Psoas muscle (tissue), 8 donors: Measurements from ENCODE around the gene CAB39L. TPM values are rescaled to one million over a fixed set of nuclear protein-coding genes. Genes with fewer than 3 reads are reported as not detected.

Experiments
- ATAC-seq, 4 donors: fragments of 200-7000 bp; cut with Tn5 transposase; one replicate each; pipeline ENCODE4 v1.9.1; 2020; ENCODE audit warnings: moderate library complexity in 3 of 4, mild to moderate bottlenecking in 2 of 4
- DNase-seq, 2 donors: peaks; one replicate each; pipeline ENCODE4 v3.0.0-alpha.2; 2020
- H3K27ac ChIP-seq: fragments of 200-600 bp; one replicate; pipeline ENCODE4 v1.8.0; 2022
- H3K27me3 ChIP-seq, 3 donors: fragments of 200-600 bp in 1 of 3; one replicate each; pipeline versions ENCODE4 v1.6.1 to v1.8.0; 2013 to 2022; ENCODE audit warnings: low read length in 2 of 3, mild to moderate bottlenecking in 2 of 3, moderate library complexity in 1 of 3; ENCODE audit not compliant: insufficient read depth in 3 of 3
- H3K36me3 ChIP-seq, 2 donors: fragments of 200-600 bp in 1 of 2; one replicate each; pipeline versions ENCODE4 v1.6.1 to v1.8.0; 2013 to 2022; ENCODE audit warnings: low read depth in 1 of 2, mild to moderate bottlenecking in 1 of 2, moderate library complexity in 1 of 2; ENCODE audit not compliant: insufficient read depth in 1 of 2
- H3K4me1 ChIP-seq: fragments of 200-600 bp; one replicate; pipeline ENCODE4 v1.8.0; 2022
- H3K4me3 ChIP-seq: fragments of 200-600 bp; one replicate; pipeline ENCODE4 v1.8.0; 2022; ENCODE audit warnings: mild to moderate bottlenecking
- H3K9me3 ChIP-seq: fragments of 200-600 bp; one replicate; pipeline ENCODE4 v1.8.0; 2022
- CTCF ChIP-seq: fragments of 200-600 bp; IDR thresholded peaks from one replicate; pipeline ENCODE4 v1.8.0; 2022; ENCODE audit warnings: antibody characterized with exemption
- WGBS, 3 donors: extraction: QIAGEN DNeasy Blood & Tissue Kit; methylation state at CpG; one replicate each; pipeline versions ENCODE4 v1.1.6 to v1.1.7; 2013; 5-methylcytosine and 5-hydroxymethylcytosine counted together
- intact Hi-C, 2 donors: fragments of 100-400 bp; cut with DNase I; formaldehyde crosslinking; loops; one replicate each; pipeline versions ENCODE4 v1.11.0 to v1.14.2; 2022
- polyA plus RNA-seq, 3 donors: library from polyadenylated mRNA; stranded (reverse); fragments of 200-250 nt; gene quantifications; one replicate each; pipeline ENCODE4 v1.2.3, GENCODE V29; 2013
- total RNA-seq, 4 donors: library from RNA; stranded (reverse); fragmentation: NEBNext Ultra II Directional in 2 of 4; extraction: Animal tissue kit (Norgen Biotek cat#: 25700) in 2 of 4; gene quantifications; one replicate each; pipeline versions ENCODE4 v1.2.1 to v1.2.4, GENCODE V29; 2021 to 2023
- donor health status: healthy with polysubstance abuse.
- donor health status: DM: no; HTN: no; CAD: no; lungs with moderate emphysema.
- donor health status: Bipolar disorder and iron deficiency.
- donor health status: healthy.
- donor health status: DM: yes; HTN: yes; CAD: no.
- donor health status: DM: no; HTN: no; CAD: no.
- donor health status: DM: no; HTN: no; CAD: no.
- donor health status: DM: yes; HTN: yes; CAD: no.

The CAB39L gene
- total and polyA plus RNA-seq, 7 donors = 1.5 to 13.3 (median 3.0) TPM

GRCh38 chr13:49459580-49459979 is 15.7 kb upstream of the CAB39L start:
- ATAC-seq (no peak), DNase-seq (no peak)
- WGBS, 3 donors = 91 to 94% (median 94%) methylated on average over 1 of the region's 1 CpG
- intact Hi-C loops = no loop called here
- Histone ChIP-seq H3K27me3 (no peaks in the 10 kb centered on the region), H3K36me3 (peaks cover 0 to 33% of the 10 kb centered on the region in 2 donors), H3K27ac (no peak overlapping the region), H3K4me1 (no peaks in the 10 kb centered on the region), H3K4me3 (no peak overlapping the region), H3K9me3 (no peaks in the 10 kb centered on the region)
- TF ChIP-seq CTCF = no peak

- H3K27me3 ChIP-seq = no peaks in the 10 kb centered on the region
- H3K36me3 ChIP-seq = peaks cover 0 to 19% of the 10 kb centered on the region in 2 donors
- TF ChIP-seq CTCF = no peak
- no peak overlapping the region for H3K27ac ChIP-seq
- H3K9me3 ChIP-seq = no peaks in the 10 kb centered on the region
- ATAC-seq (no peak), DNase-seq (no peak)
- intact Hi-C loops = no loop called here
- H3K4me3 ChIP-seq = no peak overlapping the region
- 89 to 94% (median 91%) methylated on average over 7 of the region's 7 CpGs for WGBS, 3 donors
- no peaks in the 10 kb centered on the region for H3K4me1 ChIP-seq
These were observed 13.4 kb upstream of the CAB39L start for GRCh38 chr13:49457221-49457620.

GRCh38 chr13:49456156-49456555 is 12.3 kb upstream of the CAB39L start:
- Histone ChIP-seq H3K36me3 (peaks cover 0 to 10% of the 10 kb centered on the region in 2 donors), H3K27me3 (no peaks in the 10 kb centered on the region), H3K27ac (no peak overlapping the region), H3K9me3 (no peaks in the 10 kb centered on the region), H3K4me3 (no peak overlapping the region), H3K4me1 (no peaks in the 10 kb centered on the region)
- no peak for TF ChIP-seq CTCF
- WGBS, 3 donors = 96 to 100% (median 100%) methylated on average over 1 of the region's 1 CpG
- ATAC-seq (no peak), DNase-seq (no peak)
- intact Hi-C loops = no loop called here

GRCh38 chr13:49455007-49455398 is 11.1 kb upstream of the CAB39L start:
- no peak for TF ChIP-seq CTCF
- intact Hi-C loops = no loop called here
- peaks cover 0 to 6% of the 10 kb centered on the region in 2 donors for H3K36me3 ChIP-seq
- H3K4me3 ChIP-seq = no peak overlapping the region
- ATAC-seq (no peak), DNase-seq (no peak)
- H3K27me3 ChIP-seq = no peaks in the 10 kb centered on the region
- no peaks in the 10 kb centered on the region for H3K4me1 ChIP-seq
- no peak overlapping the region for H3K27ac ChIP-seq
- no peaks in the 10 kb centered on the region for H3K9me3 ChIP-seq

GRCh38 chr13:49454388-49455006 is 10.6 kb upstream of the CAB39L start:
- ATAC-seq = no peak
- Histone ChIP-seq H3K27ac (no peak overlapping the region), H3K4me1 (no peaks in the 10 kb centered on the region), H3K27me3 (no peaks in the 10 kb centered on the region), H3K36me3 (peaks cover 0 to 6% of the 10 kb centered on the region in 2 donors), H3K9me3 (no peaks in the 10 kb centered on the region), H3K4me3 (no peak overlapping the region)
- WGBS, 3 donors = 78 to 86% (median 83%) methylated on average over 4 of the region's 4 CpGs
- no peak for DNase-seq
- no peak for TF ChIP-seq CTCF
- intact Hi-C loops = no loop called here
